Esophagus (tissue), 2 donors: ENCODE measurements around the gene ZNF438. TPM values are rescaled to one million over a fixed set of nuclear protein-coding genes. Genes with fewer than 3 reads are reported as not detected.
"Not testable (repeated sequence)": the region's sequence is repeated elsewhere in the genome, so short reads cannot be mapped to it uniquely, and the experiment has no call there.

Experiments used
- H3K27ac ChIP-seq, 2 donors: one replicate each; pipeline ENCODE4 v1.5.1; 2013; ENCODE audit warnings: low read depth in 2 of 2, mild to moderate bottlenecking in 2 of 2, inconsistent platforms in 1 of 2, low read length in 1 of 2, moderate library complexity in 1 of 2
- H3K27me3 ChIP-seq, 2 donors: one replicate each; pipeline ENCODE4 v1.6.1; 2013; ENCODE audit warnings: low read length in 2 of 2, control low read depth in 1 of 2, mild to moderate bottlenecking in 1 of 2; ENCODE audit not compliant: insufficient read depth in 2 of 2, control insufficient read depth in 1 of 2
- H3K36me3 ChIP-seq, 2 donors: one replicate each; pipeline ENCODE4 v1.6.1; 2013; ENCODE audit warnings: low read length in 1 of 2; ENCODE audit not compliant: control insufficient read depth in 2 of 2, insufficient read depth in 2 of 2
- H3K4me1 ChIP-seq, 2 donors: one replicate each; pipeline ENCODE4 v1.6.1; 2013; ENCODE audit warnings: low read length in 1 of 2; ENCODE audit not compliant: control insufficient read depth in 2 of 2, insufficient read depth in 2 of 2
- H3K4me3 ChIP-seq, 2 donors: one replicate each; pipeline ENCODE4 v1.5.1; 2013; ENCODE audit warnings: low read length in 2 of 2, mild to moderate bottlenecking in 2 of 2, low read depth in 1 of 2, moderate library complexity in 1 of 2
- H3K9me3 ChIP-seq, 2 donors: one replicate each; pipeline ENCODE4 v1.6.1; 2013; ENCODE audit warnings: mild to moderate bottlenecking in 2 of 2, low read depth in 1 of 2, low read length in 1 of 2, moderate library complexity in 1 of 2; ENCODE audit not compliant: control insufficient read depth in 2 of 2, insufficient read depth in 1 of 2
- WGBS, 2 donors: extraction: QIAGEN DNeasy Blood & Tissue Kit; methylation state at CpG; one replicate each; pipeline ENCODE4 v1.1.7; 2013; 5-methylcytosine and 5-hydroxymethylcytosine counted together
- polyA plus RNA-seq, 2 donors: library from polyadenylated mRNA; stranded (reverse); fragments of 200-250 nt; gene quantifications; one replicate each; pipeline ENCODE4 v1.2.3, GENCODE V29; 2013
- donor health status: healthy with polysubstance abuse.
- donor health status: Bipolar disorder and iron deficiency.

ZNF438 gene
- polyA plus RNA-seq, 2 donors, result 3.0 to 3.2 TPM

DNA sequence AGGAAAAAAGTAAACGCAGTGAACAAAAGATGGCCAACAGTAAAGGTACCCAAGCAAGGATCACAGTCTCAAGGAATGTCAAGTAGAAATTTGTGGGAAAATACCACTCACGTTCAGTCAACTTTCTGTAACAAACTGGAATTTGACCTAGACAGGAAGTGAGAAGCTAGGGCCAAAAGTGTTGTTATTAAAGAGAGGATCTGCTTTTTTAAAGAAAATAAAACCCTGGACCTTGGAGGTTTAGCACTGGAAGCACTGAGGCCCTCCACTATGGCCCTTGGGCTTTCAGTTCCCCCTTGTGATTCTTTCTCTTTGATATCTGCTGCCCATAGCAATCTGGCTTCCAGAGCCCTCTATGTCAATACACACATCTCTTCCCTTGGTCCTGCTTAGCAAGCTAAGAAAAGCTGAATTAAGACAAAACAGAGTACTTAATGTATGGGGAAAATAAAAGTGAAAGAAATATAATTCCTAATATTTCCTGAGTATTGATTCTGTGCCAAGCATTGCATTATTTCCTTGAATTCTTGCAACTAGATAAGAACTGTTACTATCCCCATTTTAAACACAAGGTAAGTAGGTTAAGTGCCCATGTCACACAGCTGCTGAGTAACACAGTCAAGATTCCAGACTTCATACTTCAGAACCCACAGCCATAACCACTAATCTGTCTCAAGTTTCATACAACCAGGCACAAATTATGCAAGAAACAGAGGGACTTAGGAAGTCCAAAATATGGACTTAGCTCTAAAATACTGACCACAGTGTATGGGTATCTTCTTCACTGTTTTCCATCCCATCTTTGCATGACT lies 2.6 kb upstream of the ZNF438 start:
- Histone ChIP-seq H3K27me3 (no peaks in the 10 kb centered on the region), H3K9me3 (no peaks in the 10 kb centered on the region), H3K36me3 (no peaks in the 10 kb centered on the region), H3K4me1 (no peaks in the 10 kb centered on the region), H3K4me3 (no peak overlapping the region), H3K27ac (peak overlapping the region in 1 of 2 donors; percentile 15)
- 73 to 78% methylated on average over 2 of the region's 2 CpGs for WGBS, 2 donors

DNA sequence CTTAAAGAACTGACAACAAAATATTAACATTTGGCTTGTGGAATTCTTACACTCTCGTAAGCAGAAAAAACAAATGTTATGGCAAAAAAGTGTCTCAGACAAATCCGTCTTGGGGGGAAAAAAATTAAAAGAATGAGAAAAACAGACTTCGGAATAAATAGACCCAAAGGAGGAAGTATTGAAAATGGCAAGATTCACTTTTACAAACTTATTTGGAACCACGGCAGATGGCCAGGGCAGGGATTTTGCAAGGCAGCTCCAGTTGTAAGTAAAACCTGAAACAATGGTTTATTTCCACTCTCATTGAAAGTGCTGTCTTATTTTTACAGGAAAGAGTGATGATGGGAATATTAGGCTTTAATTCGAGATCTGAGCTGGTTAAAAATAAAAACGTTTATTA lies 1.5 kb upstream of the ZNF438 start:
- WGBS, 2 donors, result 68 to 75% methylated on average over 6 of the region's 6 CpGs
- Histone ChIP-seq H3K4me1 (no peaks in the 10 kb centered on the region), H3K9me3 (no peaks in the 10 kb centered on the region), H3K27me3 (no peaks in the 10 kb centered on the region), H3K4me3 (peak overlapping the region in 1 of 2 donors; percentile 75), H3K27ac (no peak overlapping the region), H3K36me3 (no peaks in the 10 kb centered on the region)

GRCh38 chr10:31032258-31033132 lies 830 bp upstream of the ZNF438 start:
- Histone ChIP-seq H3K4me1 (no peaks in the 10 kb centered on the region), H3K27me3 (no peaks in the 10 kb centered on the region), H3K36me3 (no peaks in the 10 kb centered on the region), H3K9me3 (no peaks in the 10 kb centered on the region), H3K27ac (peak overlapping the region; percentile 96 to 98), H3K4me3 (peak overlapping the region; percentile 74 to 75)
- WGBS, 2 donors, result 20 to 22% methylated on average over 51 of the region's 51 CpGs

- Histone ChIP-seq H3K4me1 (no peaks in the 10 kb centered on the region), H3K4me3 (peak overlapping the region; percentile 74 to 75), H3K27ac (peak overlapping the region; percentile 96 to 98), H3K36me3 (no peaks in the 10 kb centered on the region), H3K27me3 (no peaks in the 10 kb centered on the region), H3K9me3 (no peaks in the 10 kb centered on the region)
- WGBS, 2 donors, result 5 to 11% methylated on average over 5 of the region's 5 CpGs
Observed at GRCh38 chr10:31031205-31031557, 484 bp downstream of the ZNF438 start.

- Histone ChIP-seq H3K4me1 (no peaks in the 10 kb centered on the region), H3K4me3 (peak overlapping the region in 1 of 2 donors; percentile 75), H3K36me3 (no peaks in the 10 kb centered on the region), H3K9me3 (no peaks in the 10 kb centered on the region), H3K27ac (peak overlapping the region; percentile 96 to 98), H3K27me3 (no peaks in the 10 kb centered on the region)
- 63 to 75% methylated on average over 8 of the region's 8 CpGs for WGBS, 2 donors
Observed at GRCh38 chr10:31030800-31031199, 865 bp downstream of the ZNF438 start.

DNA sequence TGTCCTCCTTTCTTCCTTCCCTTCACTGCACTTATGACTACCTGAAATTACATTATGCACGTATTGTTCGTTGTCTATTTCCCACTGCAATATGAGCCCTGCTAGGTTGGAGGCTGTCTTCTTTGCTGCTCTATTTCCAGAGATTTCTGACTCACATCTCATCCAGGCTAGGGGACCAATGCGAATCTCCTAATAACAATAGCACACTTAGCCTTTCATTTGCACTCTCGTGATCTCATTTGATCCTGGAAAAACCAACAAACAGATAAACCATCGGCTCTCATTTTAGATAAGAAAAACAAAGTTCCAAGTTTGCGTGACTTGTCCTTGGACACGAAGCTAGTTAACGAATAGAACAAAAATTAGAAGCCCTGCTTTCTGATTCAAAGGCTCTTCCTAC lies 1.4 kb downstream of the ZNF438 start:
- no peaks in the 10 kb centered on the region for H3K36me3 ChIP-seq
- H3K9me3 ChIP-seq, result no peaks in the 10 kb centered on the region
- H3K27me3 ChIP-seq, result no peaks in the 10 kb centered on the region
- H3K4me3 ChIP-seq, result no peak overlapping the region
- no peak overlapping the region for H3K27ac ChIP-seq
- 63 to 80% methylated on average over 8 of the region's 8 CpGs for WGBS, 2 donors
- H3K4me1 ChIP-seq, result no peaks in the 10 kb centered on the region

DNA sequence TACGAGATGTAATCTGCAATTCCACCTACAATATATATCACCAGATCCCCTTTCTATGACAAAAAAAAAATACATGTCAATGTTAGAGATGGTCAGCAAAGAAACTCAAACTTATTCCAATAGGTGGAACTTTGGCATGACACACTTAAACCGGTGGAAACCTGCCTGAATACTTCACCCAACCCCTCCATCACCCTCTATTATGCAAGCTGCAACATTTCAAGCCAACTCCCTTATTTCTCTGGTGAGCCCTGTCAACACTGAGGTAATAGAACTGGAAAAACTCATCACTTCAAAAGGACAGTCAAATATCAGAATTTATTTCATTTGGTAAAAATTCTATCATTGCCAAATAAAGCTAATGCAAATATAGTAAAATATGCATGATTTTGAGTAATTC lies 3.6 kb downstream of the ZNF438 start:
- WGBS, 2 donors, result 64 to 66% methylated on average over 2 of the region's 2 CpGs
- Histone ChIP-seq H3K4me1 (no peaks in the 10 kb centered on the region), H3K27ac (no peak overlapping the region)

GRCh38 chr10:31026279-31026678 lies 5.4 kb downstream of the ZNF438 start:
- not testable (repeated sequence) for H3K36me3 ChIP-seq, H3K4me3 ChIP-seq, H3K27ac ChIP-seq, H3K9me3 ChIP-seq, H3K4me1 ChIP-seq, H3K27me3 ChIP-seq
- WGBS, 2 donors, result 89 to 97% methylated on average over 1 of the region's 1 CpG

More for the DNA sequence above, 3.6 kb downstream of the ZNF438 start:
- H3K4me3 ChIP-seq, result no peak overlapping the region
- H3K9me3 ChIP-seq, result no peaks in the 10 kb centered on the region
- no peaks in the 10 kb centered on the region for H3K27me3 ChIP-seq
- H3K36me3 ChIP-seq, result no peaks in the 10 kb centered on the region

- Histone ChIP-seq H3K4me1 (no peaks in the 10 kb centered on the region), H3K9me3 (no peaks in the 10 kb centered on the region), H3K36me3 (no peaks in the 10 kb centered on the region), H3K27me3 (no peaks in the 10 kb centered on the region), H3K27ac (no peak overlapping the region), H3K4me3 (no peak overlapping the region)
Observed at GRCh38 chr10:31025142-31025541, 6.5 kb downstream of the ZNF438 start.
